ENCODE measurements around the gene TNS3.

TNS3 gene

DNA sequence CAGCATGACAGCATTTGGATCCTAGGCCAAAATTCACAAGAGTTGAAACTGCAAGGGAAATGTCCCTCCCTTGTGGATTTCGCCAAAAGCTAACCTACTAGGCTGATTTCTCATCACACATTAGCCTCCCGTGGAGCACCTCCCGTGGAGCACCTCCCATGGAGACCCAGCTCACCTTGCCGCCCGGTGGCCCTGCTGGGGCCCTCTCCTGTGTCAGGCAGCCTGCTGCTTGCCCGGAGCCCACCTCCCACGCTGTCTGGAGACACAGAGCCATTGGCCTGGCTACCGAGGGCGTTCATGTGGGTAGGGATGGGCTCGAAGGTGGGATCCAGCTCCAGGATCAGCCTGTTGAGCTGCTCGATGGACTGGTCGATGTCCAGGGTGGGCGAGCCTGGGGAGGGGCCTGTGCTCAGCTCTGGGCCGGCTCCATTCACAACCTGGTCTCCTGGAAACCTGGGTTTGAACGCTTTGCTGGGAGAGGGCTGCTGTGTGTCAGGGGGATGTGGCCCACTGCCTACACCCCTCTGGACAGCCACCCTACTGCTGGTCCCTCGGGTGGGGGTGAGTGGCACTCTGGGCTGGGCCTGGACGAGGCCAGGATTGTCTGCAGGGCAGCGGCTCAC lies 213.6 kb downstream of the TNS3 start:
- no peak for DNase-seq (ENCODE audit: low read depth)

DNA sequence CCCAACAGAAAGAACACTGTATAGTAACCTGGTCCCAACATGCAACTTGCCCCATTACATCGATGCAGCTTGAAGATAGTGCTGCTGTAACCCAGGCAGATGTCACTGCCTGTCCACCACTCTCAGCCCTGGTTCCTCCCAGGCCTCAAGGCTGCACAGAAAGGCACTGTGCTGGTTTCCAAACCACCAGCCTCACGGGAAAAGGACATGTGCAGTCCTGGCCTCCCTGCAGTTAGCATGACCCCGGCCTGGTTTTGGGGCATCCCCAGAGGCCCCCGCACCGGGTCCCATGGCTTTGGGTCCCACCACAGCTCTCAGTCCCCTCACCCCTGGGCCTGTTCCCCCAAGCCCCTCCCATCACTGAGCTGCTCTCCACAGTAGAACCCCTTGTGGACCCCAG lies 214.5 kb downstream of the TNS3 start:
- DNase-seq (ENCODE audit: low read depth), result no peak

DNA sequence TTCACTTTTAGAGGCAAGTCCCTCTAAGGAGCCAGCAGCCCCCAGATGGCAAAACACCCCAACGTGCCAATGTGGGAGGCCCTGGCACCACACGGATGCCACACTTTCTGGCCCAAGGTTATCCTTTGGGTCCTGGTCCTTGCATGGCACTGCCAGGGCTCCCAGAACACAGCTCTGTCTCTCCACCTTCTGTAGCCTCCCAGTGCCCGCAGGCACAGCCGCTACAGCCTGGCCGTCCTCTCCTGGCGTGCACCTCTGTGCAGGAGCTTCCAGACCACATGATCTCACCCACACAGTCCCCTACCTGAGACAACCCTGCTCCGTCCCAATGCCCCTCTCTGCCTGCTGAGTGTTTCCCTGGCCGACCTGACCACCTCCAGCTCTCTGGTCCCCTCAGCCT lies 215.0 kb downstream of the TNS3 start:
- no peak for DNase-seq (ENCODE audit: low read depth)

- DNase-seq (ENCODE audit: low read depth), result no peak
These were observed 215.7 kb downstream of the TNS3 start for GRCh38 chr7:47366211-47366610.

GRCh38 chr7:47362984-47363383 lies 218.9 kb downstream of the TNS3 start:
- no peak for DNase-seq (ENCODE audit: low read depth)

DNA sequence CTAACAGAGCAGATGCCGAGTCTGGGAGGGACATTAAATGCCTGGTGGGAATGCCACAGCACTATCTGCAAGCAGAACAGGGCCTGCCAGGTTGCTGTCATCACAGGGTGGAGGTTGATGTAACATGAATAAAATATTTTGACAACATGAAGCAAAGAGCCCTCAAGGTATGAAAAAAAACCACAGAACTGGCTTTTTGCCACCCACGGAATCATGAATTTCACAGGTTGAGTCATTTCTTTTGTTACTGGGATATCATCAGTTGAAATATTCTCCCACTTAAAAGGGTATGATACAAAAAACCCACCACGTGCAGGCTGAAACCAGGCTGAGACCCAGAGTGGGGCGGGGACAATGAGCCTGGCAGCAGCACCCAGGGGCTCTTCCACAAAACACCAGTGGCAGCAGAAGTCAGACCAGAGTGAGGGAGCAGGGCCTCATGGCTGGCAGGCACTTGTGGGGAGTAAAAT lies 220.1 kb downstream of the TNS3 start:
- peak; percentile 91 for DNase-seq (ENCODE audit: low read depth)

DNA sequence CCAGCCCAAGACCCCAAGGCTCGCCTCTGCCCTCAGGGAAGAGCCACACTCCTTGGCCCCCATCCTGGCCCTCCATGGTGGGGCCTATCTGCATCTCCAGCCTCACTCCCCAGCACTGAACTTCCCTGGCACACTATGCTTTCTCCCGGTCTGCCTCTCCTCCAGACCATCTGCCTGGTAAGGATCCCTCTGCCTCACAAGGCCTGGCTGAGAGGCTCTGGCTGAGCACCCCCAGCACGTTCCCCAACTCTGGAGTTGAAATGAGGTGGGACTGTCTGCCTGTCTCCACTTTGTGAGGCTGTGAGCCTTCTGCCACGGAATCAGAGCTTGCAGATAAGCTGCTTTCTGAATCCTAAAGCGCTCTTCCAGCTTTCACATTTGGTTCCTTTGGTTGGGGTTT lies 220.7 kb downstream of the TNS3 start:
- no peak for DNase-seq (ENCODE audit: low read depth)

- no peak for DNase-seq (ENCODE audit: low read depth)
These were observed 221.5 kb downstream of the TNS3 start for GRCh38 chr7:47360301-47360900.

- no peak for DNase-seq (ENCODE audit: low read depth)
These were observed 222.8 kb downstream of the TNS3 start for GRCh38 chr7:47358944-47359588.

DNA sequence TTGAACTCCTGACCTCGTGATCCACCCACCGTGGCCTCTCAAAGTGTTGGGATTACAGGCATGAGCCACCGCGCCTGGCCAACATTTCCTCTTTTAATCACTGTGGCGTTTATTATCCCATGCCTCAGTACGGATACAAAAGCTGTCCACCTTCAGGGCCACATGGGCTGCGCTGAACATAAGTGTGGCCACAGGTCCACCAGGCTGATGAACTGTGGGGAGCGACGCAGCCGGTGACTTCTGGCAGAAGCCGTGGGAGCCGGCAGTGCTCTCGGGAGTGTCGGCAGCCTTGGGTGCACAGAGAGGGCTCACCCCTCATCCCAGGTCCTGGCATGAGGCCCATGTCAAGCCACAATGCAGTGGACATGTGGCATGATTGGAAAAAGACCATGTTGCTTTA lies 223.6 kb downstream of the TNS3 start:
- DNase-seq (ENCODE audit: low read depth), result no peak

DNA sequence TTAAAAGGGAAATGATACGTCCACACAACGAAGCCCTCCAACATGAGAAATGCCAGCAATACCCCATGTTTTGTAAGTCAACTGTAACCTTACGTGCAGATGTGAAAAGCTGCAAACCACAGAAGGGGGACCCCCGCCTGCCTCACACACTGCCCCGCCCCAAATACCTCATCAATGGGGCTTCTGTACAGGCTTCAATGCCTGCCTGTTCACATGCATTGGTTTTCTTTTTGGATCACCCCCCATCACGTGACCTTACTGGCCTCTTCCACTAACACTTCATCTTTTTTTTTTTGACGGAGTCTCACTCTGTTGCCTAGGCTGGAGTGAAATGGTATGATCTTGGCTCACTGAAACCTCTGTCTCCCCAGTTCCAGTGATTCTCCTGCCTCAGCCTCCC lies 224.0 kb downstream of the TNS3 start:
- no peak for DNase-seq (ENCODE audit: low read depth)

DNA sequence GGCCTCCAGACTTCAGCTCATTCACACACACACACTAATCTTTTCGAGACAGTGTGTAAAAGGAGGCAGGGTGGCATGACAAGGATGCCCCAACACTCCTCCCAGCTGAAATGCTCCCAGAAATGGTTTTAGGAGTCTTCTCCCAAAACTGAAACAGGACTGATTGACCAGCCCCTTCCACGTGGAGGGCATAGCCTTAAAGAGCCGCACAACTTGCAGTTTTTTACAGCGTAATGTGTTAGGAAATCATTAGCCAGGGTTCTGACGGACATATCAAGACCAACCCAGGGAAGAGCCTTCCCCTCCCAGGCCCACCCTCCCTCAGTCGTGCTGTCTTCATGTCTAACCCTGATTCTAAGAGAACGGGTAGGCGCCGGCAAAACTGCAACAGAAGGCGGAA lies 224.6 kb downstream of the TNS3 start:
- no peak for DNase-seq (ENCODE audit: low read depth)

DNA sequence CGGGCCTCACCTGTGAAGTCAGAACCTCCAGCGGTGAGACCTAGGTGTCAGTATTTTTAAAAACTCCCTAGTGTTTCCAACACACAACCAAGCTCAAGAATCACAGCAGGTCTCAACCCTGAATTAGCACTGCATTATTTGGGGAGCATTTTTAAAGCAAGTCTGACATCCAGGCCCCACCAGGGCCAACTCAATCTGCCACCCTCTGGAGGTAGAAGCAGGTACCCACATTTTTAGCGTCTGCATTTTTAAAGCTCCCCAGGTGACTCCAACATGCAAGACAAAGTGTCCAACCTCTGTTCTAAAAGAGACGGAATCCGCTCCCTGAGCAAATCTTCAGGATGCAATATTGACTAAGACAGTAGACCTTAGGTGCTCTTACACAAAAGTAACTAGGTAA lies 225.7 kb downstream of the TNS3 start:
- DNase-seq (ENCODE audit: low read depth), result no peak

GRCh38 chr7:47355684-47356083 lies 226.2 kb downstream of the TNS3 start:
- no peak for DNase-seq (ENCODE audit: low read depth)

DNA sequence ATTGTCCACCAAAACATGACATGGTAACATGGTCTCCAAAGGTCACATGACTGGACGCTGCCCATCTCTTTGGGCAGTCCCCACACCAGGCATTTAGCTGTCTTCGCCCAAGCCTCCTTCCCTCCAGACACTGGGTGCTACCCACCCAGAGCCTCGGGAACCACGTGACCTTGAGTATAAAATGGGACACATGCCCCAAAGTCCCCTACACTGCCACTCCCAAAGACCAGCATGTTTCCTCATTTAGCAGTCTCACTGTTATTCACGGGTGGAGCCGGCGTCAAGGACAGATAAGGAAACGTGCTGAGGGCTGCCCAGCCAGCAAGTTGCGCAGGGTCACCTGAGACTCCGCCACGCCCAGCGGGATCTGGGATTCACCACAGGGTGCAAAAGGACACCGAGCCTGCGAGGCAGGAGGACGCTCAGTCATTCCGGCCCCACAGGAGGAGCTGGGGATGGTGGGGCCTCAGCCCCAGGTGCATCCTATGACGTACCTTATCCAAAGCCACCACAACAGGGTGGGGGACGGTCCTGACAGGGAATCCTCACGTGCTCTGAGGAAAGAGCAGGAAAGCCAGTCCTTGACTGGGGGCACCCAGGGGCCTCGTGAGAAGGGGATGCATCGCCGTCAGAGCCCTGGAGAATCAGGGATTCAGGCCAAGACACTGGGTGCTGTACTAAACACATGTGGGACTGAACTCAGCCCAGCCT lies 226.9 kb downstream of the TNS3 start:
- DNase-seq (ENCODE audit: low read depth), result no peak

- no peak for DNase-seq (ENCODE audit: low read depth)
These were observed 227.8 kb downstream of the TNS3 start for GRCh38 chr7:47354071-47354470.

- DNase-seq (ENCODE audit: low read depth), result no peak
These were observed 229.4 kb downstream of the TNS3 start for GRCh38 chr7:47352394-47352968.

GRCh38 chr7:47351233-47352154 lies 230.4 kb downstream of the TNS3 start:
- no peak for DNase-seq (ENCODE audit: low read depth)

DNA sequence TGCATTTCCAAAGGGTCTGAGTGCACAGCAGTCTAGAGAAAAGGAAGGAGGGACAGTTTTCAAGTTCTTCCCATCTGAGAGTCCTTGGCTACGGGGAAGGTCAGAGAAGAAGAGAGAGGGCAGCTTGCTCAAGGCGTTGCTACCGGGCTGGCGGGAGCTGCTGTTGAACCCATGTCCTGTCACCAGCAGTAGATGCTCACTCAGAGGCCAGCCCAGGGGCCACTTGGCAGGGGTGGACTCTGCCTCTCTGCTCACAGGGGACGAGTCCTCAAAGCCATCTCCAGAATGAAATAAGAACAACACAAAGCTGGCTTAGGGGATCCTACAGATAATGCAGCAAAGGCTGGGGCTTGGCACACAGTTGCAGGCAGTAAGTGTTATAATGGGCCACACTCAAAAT lies 231.5 kb downstream of the TNS3 start:
- DNase-seq (ENCODE audit: low read depth), result no peak

GRCh38 chr7:47349401-47349800 lies 232.5 kb downstream of the TNS3 start:
- DNase-seq (ENCODE audit: low read depth), result no peak

- DNase-seq (ENCODE audit: low read depth), result no peak
These were observed 234.0 kb downstream of the TNS3 start for GRCh38 chr7:47347816-47348385.
